DMS53 (cell line): Measurements from ENCODE around the gene PARP4.
"Not testable (repeated sequence)": the region's sequence is repeated elsewhere in the genome, so short reads cannot be mapped to it uniquely, and the experiment has no call there.

Experiments used
- DNase-seq: peaks from one replicate; lab custom pipeline; 2025; lab: John Stamatoyannopoulos, UW

The PARP4 gene

DNA sequence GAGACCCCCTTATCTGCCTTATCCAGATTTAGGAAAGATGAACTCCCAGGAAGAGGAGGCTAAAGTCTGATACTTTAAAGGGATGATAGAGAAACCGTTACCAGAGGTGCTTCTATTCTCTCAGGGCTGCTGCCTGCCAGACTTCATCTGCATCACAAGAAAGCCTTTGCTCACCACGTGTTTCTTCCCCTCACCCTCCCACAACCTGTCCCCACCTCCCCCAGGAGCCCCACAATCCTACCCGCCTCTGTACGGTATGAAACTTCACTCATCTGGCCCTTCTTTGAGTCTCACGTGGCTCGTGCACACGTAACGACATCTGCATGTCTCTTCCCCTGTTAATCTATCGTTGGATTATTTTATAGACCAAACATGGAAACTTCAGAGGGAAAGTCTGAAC is 67.7 kb downstream of the PARP4 start:
- DNase-seq, result not testable (repeated sequence)

- DNase-seq, result no peak
Measured at GRCh38 chr13:24443366-24443765, 69.2 kb downstream of the PARP4 start.

- DNase-seq, result not testable (repeated sequence)
Measured at GRCh38 chr13:24426045-24426444, 86.5 kb downstream of the PARP4 start.

GRCh38 chr13:24419668-24420067 is 92.9 kb downstream of the PARP4 start:
- not testable (repeated sequence) for DNase-seq

DNA sequence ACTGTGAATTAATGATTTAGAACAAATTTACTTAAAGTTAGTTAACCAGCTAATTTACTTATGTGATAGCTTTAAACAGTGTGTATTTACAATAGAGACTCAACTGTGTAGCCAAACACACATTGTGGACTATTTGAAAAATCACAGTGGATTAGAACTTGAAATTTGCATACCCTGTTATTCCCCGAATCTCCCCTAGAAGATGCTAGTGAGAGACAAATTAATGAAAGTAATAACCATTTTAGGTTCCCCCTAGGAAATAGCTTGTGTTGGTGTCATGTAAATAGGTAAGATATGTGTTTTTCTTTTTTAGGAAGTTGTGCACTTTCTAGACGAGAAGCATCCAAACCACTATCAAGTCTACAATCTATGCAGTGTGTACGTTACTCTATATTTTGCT is 104.7 kb downstream of the PARP4 start:
- no peak for DNase-seq

DNA sequence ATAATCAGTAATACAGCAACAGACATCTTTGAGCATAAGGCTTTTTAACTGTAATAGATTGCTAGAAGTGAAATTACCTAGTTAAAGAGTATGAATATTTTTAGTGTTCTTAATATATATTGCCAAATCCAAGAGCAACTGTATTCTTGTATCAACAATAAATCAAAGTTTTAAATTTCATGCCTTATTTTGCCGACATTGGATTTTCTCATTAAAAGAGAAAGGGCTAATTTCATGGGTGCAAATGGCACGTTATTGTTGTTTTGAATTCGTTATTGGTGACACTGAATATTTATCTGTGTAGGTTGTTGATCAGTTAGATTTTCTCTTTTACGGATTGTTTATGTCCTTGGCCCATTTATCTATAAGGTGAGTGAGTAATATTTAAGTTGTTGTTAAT is 106.1 kb downstream of the PARP4 start:
- DNase-seq, result no peak

DNA sequence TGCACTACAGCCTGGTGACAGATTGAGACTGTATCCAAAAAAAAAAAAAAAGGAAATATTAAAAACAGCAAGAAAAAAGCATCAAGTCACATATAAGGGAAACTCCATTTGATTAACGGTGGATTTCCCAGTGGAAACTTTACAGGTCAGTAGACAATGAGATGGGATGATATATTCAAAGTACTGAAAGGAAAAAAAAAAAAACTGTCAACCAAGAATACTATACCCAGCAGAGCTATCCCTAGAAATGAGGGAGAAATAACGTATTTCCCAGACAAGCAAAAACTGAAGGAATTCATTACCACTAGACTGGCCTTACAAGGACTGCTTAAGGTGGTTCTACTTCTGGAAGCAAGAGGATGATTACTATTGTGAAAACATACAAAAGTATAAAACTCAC is 115.8 kb downstream of the PARP4 start:
- no peak for DNase-seq

GRCh38 chr13:24392972-24393371 is 119.6 kb downstream of the PARP4 start:
- DNase-seq, result no peak

DNA sequence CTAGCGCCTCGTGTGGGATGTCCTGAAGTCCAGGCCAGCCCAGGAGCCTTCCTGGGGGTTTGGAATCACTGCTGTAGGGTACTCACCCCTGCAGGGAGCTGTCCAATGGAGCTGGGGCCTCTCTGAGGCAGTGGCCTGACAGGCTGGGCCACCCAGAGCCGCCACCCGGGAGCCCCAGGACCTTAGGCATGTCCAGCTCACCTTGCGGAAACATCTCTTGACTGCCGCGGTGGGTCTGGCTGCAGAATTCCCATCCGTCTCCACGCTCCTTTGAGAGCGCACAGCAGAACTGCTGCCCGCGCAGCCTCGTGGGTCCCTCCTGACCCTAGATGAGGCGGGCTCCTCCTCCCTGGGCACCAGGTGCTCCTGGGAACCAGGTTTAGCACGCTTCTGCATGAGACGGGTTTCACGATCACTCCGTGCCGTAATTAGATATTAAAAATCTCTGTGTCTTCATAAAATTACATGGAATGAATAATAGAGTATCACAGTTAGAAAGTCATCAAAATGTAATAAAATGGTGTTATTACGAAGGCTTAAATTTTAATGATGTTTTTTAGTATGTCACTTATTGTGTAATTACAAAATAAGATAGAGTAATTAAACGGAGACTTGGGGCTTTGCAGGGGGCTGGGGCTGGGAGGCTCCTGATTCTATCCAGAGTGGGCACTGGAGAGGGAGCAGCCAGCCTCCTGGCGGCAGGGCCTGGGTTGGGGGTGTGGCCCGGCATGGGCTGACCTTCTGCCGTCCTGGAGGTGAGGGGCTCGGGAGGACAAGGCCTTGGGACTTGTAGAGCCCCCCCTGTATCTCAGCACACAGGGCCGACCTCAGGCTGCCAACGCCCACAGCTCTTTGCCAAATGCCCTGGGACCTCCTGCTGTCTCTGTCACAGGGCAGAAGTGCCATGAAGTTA is 120.6 kb downstream of the PARP4 start:
- DNase-seq, result not testable (repeated sequence)

GRCh38 chr13:24390795-24391194 is 121.8 kb downstream of the PARP4 start:
- DNase-seq, result not testable (repeated sequence)

DNA sequence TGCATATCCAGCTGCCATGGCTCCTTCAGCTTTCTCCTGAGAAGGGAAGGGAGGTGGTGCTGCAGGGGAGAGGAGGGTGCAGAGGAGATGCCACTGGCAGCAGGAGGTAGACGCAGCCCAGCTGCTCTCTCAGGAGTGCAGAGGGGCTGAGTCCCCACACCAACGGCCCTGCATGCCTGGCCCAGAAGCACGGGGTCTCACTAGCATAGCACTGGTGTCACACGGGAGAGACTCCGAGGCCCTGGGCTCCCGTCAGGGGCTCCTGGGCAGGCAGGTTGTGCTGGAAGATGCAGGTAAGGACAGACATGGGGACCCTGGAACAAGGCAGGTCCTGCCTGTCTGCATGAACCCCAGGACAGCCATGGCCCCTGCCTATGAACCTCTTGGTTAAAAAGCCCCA is 123.1 kb downstream of the PARP4 start:
- no peak for DNase-seq

GRCh38 chr13:24388743-24389142 is 123.8 kb downstream of the PARP4 start:
- DNase-seq, result not testable (repeated sequence)

DNA sequence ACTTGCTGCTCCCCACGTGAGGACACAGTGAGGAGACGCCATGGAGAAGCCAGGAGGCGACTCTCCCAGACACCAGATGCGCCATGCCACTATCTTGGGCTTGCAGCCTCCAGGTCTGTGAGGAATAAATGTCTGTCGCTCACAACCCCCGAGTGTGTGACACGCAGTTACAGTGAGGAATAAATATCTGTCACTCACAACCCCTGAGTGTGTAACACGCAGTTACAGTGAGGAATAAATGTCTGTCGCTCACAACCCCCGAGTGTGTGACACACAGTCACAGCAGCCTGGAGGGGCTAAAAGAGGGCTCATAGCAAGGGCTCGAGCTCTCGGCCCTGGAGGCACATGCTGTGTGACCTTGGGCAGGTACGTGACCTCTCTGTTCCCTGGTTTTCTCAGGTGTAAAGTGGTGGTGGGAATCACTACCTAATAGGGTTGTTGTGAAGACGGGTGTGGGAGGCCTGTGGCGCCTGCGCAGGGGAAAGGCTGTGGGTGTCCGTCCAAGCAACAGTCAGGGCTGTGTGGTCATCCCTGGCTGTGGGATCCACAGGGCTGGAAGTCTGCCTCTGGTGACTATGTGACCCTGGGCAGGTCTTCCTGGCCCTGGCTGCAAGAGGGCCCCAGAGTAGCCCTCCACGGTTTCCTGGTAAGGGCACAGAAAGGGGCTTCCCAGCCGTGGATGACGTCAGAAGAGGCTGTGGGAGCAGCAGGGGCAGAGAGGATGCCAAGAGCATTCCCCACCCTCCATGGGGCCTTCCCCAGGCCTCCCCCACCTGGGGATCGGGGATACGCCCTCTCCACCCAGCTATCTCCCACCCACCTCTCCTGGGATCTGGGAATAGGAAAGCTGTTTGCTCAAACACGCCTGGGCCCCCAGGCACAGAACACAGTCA is 125.5 kb downstream of the PARP4 start:
- DNase-seq, result no peak

GRCh38 chr13:24385902-24386301 is 126.7 kb downstream of the PARP4 start:
- no peak for DNase-seq

DNA sequence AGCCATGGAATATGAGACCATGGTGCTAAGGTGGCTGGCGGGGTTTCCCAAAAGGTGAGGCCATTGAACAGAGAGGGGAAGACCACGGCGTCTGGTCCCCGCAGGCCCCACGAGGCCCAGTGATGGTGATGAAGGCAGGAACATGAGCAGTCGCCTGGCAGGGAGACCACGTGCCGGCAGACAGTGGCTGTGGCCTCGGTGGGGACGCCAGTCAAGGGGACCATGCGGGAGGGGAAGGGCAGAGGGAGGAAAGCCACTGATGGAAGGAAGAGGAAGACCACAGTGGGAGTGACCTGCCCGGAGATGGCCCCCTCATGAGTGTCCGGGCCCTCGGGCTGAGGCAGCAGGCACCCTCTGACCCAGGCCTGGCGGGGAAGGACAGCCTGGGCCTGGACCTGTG is 127.6 kb downstream of the PARP4 start:
- DNase-seq, result not testable (repeated sequence)

- not testable (repeated sequence) for DNase-seq
Measured at GRCh38 chr13:24384091-24384490, 128.5 kb downstream of the PARP4 start.

GRCh38 chr13:24381541-24382265 is 130.9 kb downstream of the PARP4 start:
- no peak for DNase-seq

DNA sequence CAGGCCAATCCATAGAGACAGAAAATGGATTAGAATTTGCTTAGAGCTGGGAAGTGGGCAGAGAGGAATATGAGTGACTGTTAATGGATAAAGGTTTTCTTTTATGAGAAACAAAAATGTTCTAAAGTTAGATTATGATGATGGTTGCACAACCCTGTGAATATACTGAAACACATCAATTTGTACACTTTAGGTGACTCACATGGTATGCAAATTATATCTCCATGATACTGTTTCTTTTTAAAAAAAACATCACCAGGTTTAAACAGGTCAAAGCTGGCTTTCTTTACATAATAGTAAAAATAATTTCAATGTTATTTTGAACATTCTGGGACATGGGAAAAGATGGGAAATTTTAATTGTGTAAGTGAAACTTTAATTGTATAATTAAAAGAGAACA is 131.7 kb downstream of the PARP4 start:
- not testable (repeated sequence) for DNase-seq

DNA sequence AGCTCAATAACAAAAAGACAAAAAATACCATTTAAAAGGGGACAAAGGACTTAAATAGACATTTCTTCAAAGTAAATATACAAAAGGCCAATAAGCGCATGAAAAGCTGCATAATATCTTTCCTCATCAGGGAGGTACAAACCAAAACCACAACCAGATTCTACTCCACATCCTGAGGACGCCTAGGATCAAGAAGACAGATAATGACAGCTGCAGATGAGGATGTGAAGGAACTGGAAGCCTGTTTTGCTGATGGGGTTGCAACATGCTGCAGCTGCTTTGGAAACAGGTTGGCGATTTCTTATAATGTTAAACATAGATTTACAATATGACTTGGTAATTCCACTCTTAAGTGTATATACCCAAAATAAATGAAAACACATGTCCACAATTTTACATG is 132.4 kb downstream of the PARP4 start:
- DNase-seq, result not testable (repeated sequence)

DNA sequence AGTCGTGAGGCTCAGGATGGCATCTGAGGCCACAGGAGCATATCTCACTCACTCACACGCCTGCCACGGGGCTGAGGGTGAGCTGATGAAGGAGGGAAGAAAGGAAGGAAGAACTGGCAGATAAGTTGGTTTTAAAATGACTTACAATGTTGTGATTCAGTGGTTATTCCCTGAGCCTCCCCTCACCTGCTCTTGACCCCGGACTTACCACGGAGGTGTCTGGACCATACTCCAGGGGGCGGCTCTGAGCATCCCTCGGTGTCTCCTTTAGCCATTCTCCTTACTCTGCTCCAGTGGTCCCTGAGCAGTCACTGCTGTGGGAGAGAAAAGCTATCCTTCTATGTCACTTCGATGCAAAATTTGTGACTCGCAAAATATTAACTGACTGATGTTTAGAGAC is 141.3 kb downstream of the PARP4 start:
- not testable (repeated sequence) for DNase-seq
